ENCODE measurements around the gene MSRB2.
A peak's percentile ranks its signal among the peaks of the same experiment; 100 is the strongest.
"Not testable (repeated sequence)": the region's sequence is repeated elsewhere in the genome, so short reads cannot be mapped to it uniquely, and the experiment has no call there.

Gene MSRB2

DNA sequence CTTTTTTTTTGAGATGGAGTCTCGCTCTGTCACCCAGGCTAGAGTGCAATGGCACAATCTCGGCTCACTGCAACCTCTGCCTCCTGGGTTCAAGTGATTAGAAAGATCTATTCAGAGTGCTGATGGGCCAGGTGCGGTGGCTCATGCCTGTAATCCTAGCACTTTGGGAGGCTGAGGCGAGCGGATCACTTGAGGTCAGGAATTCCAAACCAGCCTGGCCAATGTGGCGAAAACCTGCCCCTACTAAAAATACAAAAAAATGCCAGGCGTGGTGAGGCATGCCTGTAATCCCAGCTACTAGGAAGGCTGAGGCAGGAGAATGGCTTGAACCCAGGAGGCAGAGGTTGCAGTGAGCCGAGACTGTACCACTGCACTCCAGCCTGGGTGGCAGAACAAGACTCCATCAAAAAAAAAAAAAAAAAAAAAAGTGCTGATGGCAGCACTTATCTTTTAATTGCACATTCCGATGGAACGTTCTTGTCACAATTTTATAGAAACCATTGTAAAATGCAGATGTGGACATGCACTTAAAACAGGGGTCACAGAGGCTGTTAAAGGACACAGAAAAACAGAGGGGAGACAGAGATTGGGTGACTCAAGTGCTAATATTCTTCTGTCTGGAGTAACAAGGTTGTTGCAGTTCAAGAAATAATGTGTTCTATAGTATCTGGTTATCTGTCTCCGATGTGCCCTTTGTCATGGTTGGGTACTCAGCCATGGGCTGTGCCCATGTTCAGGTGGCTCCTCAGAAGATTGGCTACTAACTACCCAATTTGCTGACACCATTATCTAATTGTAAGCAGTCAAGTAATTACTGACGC is 25.1 kb upstream of the MSRB2 start:
- not testable (repeated sequence) for DNase-seq

DNA sequence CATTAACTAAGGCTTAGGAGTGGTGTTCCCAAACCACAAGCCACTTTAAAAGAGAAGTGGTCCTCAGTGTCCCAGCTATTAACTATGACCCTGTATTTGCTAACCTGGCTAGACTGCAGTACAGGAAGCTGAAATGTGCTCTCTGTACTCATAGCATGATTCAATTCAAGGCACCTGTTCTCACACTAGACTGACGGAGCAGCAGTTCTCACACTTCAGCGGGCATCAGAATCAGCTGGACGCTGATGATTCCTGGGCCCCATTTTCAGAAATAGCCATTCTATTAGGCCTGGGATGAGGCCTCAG is 24.5 kb upstream of the MSRB2 start:
- peak; percentile 35 to 83 (median 83) for DNase-seq

DNA sequence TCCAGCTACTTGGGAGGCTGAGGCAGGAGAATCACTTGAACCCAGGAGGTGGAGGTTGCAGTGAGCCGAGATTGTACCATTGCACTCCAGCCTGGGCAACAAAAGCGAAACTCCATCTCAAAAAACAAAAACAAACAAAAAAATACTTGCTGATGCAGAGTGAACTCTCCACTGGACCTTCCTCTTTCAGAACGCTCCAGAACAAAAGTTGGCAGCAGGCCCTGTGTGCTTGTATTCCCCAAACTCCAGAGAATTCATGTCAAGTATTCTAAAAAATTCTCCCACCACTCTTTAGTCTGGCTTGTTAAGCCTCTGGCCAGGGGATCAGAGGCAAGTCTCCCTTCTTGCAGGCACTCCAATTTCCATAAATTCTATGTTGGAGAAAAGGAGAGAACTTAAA is 22.8 kb upstream of the MSRB2 start:
- not testable (repeated sequence) for DNase-seq

DNA sequence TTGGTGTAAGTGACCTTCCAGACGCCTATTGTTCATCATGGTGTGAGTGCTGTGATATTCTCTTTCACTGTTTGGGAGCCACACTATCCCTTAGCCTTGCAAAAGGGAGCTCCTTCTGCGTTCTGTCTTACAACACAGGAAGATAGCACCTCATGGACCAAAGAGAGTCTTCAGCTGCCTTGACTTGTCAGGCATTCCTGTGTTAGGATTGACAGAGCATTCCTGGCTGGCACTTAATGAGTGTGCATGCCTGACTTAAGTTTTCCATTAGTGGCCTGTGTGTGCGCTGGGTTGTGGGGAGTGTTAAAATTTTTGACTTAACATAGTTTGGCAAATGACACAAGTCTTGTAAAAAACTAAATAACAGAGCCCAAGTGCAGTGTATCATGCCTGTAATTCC is 21.9 kb upstream of the MSRB2 start:
- DNase-seq, result no peak

DNA sequence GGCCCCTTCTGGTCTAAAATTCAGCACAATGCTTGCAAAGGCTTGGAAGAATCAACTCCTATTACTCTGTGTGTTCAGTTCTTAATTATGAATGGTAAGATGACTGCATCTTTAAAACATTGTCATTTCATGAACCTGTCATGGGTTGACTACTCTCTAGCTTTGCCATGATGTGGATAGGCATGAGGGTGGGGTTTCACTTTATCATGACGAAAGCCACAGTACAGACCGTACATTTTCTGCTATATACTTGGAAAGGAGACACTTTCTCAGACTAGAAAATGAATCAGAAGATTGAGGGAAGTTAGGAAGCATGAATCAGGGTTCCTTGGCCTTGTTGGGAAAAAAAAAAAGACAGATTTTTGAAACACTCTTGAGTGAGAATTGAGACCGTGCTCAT is 19.7 kb upstream of the MSRB2 start:
- no peak for DNase-seq

DNA sequence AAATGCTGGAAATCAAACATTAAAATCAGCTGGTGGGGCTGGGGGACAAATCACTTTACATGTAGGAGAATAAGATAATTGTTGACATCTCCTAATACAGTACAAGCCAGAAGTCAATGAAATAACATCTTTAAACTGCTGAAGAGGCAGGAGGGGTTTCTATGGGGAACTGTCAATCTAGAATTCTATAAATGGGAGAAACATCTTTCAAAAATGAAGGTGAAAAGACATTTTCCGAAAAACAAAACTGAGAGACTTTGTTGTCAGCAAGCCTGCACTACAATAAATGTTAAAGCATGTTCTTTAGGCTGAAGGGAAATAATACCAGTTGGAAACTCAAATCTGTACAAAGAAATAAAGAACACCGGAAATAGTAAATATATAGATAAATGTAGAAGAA is 17.3 kb upstream of the MSRB2 start:
- no peak for DNase-seq

DNA sequence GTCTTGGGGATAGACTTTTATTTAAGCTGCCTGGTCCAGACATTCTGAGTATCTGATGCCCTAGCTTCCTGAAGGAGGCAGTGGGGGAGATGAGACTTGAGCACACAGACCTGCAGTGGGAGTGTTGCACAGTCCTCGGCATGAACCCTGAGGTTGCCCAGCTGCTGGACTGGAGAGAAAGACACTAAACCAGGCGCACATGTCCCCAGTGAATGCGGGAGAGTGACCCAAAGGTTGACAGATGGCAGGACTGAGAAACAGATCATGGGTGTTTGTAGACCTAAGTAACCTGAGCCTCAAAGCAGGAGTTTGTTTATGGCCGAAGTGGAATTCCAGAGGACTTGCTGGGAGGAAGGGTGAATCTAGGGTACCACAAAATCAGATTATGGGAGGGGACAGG is 15.7 kb upstream of the MSRB2 start:
- no peak for DNase-seq

DNA sequence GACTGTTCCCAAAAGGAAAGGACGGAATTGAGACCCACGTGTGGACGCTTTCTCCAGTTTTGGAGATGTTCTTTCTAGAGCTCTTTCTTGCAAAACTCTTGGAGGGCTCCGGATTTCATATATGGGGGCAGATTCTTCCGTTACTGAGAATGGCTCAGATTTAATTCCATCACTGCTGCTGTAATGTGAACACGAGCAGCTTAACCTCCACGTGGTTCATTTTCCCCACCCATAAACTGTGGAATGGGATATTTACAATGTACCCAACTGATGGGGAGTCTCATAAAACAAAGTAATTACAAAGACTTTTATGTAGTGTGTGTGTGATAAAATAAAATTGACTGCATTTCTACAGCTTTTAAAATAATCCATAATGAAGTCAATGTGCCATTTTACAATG is 15.1 kb upstream of the MSRB2 start:
- no peak for DNase-seq

DNA sequence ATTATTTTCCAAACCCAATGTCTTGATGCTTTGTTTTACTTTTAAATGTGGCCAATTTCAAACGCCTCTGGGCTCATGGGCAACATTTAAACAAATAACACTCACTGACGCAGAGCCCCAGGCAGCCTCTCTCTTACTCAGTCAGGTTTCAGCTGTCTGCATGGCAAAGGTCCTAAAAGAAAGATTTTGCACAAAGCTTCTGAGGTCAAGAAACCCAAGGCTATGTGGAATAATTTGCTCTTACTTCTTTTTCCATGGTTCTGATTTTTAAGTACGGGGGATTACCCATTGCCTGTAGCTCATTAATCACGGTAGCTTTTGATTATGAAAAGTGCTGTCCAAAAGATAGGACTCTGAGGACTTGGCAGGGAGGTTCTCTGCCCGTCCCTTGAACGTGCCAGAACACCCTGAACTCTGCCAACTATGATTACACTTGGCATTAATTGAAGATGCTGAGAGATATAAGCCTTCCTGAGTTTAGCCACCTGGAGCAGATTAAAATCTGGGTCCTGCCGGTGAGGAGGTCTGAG is 14.1 kb upstream of the MSRB2 start:
- DNase-seq, result peak in 1 of 3 experiments; percentile 3

DNA sequence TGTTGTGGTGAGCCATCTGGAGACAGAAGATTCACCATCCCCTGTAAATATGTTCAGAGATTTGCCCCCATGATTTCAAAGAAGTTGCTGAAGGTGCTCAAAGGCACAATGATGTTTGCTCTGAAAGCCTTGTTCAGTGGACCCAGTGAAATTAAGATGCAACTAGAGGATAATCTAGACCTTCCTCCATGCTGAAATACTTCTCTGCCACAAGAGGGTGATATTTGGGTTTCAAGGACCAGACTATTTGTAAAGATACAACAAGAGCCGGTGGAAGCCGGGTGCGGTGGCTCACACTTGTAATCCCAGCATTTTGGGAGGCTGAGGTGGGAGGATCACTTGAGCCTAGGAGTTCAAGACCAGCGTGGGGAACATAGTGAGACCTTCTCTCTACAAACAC is 13.5 kb upstream of the MSRB2 start:
- DNase-seq, result no peak

DNA sequence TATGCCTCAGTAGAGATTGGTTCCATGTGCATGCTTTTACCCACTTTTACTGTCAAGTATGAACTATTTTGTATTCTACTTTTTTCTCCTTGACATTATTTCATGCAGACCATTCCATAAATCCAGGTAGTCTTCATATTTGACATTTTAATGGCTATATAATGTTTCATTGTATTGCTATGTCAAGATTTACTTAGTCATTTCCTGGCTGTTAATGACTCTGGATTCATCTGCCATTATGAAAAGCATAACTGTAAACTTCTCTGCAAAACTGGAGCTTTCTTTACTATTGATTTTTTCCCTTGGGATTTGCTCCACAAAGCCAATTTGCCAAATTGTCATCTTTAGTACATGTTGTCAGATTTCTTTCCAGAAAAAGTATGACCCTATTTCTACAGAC is 6.8 kb upstream of the MSRB2 start:
- DNase-seq, result peak in 1 of 3 experiments; percentile 32

DNA sequence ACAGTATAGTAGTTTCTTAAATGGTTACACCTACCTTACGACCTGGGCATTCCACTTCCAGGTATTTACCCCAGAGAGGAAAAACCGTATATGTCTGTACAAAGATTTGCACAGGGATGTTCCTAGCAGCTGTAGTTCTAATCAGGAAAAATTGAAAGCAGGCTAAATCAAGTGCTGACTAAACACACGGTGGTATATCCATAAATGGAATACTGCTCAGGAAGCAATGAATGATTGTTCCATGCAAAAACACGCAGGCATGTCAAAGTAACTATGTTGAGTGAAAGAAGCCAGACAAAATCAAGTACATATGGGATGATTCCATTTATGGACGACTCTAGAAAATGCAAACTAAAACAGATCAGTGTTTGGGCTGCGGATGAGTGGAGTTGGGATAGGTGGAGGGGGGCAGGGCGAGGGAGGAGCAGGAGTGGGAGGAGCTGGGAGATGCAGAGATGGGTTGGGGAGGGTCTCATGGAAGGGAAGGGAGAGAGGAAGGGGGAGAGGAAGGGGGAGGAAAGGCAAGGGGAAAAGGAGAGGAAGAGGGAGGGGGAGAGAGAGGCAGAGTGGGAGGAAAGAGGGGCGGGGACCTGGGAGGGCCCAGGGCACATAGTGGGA is 484 bp upstream of the MSRB2 start:
- DNase-seq, result no peak

DNA sequence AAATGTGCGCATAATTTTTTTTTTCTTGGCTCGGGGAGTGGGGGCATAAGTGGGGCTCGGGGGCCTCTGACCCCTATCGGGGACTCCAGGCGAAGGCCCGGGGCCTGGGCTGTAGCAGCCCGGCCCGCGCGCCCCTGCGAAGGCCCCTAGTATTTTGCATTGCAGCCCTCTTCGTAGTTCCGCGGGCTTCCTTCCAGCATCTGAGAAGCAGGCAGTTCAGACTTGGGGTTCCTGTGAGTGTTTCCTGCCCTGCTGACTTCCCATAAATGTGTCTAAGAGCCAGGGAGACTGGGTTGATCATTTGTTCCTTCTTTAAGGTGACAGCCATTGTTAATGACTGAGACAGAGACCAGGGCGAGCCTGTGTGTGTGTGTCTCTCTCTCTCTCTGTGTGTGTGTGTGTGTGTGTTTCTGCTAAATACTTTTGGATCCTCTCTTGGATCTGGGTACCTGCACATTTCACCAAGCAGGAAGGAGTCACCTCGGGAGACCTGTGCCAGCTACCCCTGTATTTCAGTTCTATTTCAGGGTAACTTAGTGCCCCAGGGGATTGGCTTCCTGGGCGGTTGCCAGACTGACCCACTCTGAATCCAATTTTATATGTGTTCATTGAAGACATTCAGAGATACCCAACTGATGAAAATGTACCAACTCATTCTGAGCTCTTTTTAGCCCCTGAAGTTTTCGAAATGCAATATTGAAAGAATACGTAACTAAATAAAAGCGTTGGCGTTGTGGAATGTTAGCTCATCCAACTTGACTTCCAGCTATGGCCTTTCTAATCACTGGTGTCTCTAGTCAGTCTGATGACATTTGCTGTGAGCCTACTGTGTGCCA is 805 bp downstream of the MSRB2 start:
- peak in 2 of 3 experiments; percentile 24 to 45 for DNase-seq

DNA sequence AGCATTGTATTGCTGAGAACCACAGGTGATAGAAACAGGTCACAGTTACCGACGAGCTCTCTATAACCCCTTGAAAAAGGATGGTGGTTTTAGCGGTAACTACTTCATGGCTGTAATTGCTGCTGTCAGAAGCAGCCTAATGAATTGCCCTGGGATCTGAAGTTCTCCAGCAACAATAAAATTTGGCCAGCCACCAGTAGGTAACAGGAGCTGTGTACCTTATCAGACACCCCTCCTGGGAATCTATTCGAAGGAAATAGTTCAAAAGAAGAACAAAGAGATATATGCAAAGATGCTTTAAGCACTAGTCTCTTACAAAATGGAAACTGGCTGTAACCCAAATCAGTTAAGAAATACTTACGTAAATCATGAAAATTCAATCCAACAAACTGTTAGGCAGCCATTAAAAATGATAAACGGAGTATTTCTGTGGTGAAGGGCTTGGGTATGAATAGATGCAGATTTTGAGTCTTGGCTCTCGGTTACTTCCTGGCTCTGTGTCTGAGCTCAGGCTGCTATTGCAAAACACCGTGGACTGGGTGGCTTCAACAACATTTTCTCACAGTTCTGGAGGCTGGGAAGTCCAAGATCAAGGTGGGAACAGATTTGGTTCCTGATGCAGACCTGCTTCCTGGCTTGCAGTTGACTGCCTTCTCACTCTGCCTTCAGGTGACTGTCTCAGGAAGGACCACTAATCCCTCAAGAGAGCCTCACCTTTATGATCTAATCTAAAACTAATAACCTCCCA is 1.6 kb downstream of the MSRB2 start:
- DNase-seq, result peak in 2 of 3 experiments; percentile 22 to 57

DNA sequence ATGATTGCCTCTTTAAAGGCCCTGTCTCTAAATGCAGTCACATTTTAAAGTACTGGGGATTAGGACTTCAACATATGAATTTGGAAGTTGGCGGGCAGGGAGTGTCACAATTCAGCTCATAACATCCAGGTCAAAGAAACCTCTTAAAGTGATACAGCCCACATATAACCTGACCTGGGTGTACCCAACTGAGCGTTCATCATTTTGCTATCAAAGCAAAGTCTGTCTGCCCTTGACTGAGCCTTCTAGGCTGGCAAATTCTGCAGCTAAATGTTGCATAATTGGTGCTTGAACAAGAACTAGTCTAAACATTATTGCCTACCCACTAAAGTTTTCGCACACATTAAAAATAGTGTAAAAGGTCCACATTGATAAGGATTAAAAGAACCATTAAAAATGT is 3.7 kb downstream of the MSRB2 start:
- DNase-seq, result no peak

DNA sequence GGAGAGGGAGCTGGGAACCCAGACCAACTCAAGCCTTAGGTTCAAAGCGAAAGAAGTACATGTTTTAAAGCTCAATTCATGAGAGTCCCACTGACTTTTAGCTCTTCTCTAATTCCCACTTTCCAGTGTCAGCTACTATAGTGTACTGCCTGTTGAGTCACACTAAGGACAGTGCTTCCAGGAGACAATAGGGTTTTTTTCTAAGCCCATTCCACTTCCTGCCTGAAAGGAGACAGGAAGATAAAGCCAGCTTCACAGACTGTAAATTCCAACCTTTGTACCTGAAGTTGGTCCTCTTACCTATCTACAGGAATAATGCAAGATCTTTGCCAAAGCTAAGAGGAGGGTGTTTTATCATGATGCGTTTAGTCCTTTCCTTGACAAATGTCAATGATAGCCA is 4.4 kb downstream of the MSRB2 start:
- DNase-seq, result no peak

DNA sequence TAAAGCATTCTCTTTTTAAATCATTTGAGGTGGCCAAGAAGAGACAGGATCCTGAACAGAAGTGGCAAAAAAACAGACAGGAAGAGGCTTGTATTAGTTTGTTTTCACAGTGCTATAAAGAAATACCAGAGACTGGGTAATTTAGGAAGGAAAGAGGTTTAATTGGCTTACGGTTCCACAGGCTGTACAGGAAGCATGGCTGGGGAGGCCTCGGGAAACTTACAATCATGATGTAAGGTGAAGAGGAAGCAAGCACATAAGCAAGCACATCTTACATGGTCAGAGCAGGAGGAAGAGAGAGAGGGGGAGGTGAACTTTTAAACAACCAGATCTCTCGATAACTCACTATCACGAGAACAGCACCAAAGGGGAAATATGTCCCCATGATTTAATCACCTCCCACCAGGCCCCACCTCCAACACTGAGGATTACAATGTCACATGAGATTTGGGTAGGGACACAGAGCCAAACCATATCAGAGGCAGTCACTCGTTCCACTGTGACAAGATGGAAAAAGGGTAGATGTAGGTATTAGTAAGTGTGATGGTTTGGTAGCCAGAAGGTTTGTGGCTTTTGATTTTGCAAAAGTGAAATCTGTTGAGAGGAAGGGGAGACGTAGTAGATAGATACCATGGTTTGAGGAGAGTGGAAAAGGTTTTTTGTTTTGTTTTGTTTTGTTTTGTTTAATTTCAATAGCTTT is 5.1 kb downstream of the MSRB2 start:
- no peak for DNase-seq

DNA sequence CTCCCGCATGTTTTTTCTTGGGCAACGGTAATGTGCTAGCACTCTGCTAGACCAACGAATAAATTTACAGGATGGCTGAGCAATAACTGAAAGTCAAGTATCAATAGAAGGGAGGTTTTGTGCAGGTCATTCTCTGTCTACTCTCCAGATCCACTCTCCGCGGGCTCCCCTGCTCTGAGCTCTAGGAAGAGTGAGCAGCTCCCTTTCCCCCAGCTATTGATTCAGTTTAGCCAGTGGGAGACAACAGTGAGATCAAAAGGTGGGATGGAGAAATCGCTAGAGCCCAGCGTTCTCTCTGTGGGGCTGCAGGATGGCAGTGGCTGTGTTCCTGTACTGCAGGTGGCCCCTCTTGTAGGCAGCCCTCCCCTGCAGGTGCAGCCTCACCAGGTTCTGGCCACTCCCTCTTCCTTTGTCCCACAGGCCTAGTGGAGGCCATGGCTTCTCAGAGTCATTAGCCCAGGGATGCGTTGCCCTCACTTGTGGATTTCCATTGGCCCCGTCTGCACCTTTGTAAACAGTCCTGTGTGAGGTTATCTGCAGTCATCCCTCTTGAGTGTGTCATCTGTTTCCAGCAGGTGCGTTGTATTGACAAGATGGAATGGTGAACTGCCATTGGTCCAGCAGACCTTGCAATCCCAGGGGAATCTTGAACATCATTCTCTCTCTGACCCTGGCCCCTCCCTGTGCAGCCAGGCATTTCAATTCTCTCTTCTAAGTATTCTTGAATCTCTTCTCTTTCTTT is 11.1 kb downstream of the MSRB2 start:
- DNase-seq, result peak; percentile 23 to 88 (median 55)

DNA sequence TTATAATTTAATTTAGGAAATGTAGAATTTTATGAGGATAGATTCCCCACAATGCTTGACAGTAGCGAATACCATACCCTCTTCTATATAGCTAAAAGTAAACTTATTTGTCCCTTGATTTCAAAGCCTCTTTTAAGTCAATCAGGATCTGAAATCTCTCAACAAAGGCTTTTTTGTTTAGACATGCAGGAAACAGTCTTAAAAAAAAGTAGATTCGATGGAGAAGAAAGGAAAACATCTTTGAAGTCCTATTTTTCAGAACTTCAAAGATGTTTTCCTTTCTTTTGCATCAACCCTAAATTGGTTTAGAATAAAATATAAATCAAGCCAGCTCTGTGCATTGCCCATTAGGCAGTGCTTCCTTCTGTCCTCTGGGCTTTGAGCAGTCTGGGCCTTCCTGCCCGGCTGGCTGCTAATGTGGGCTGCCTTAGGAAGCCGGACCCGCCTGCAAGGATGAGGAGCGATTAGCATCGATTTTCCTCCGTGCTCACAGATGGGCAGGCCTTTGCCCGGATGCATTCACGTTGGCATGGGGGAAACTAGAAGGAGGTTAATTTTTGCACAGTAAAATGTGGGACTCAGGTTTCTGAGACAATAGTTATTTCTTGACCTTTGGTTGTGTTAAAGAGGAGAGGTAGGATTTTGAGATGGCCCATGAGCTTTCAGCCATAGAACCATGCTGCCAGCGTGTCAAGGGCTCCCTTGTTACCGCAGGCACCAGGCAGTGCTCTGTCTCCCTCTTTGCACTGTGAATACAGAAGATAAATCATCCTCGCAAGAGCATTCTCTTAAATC is 15.5 kb downstream of the MSRB2 start:
- peak in 1 of 3 experiments; percentile 37 for DNase-seq

DNA sequence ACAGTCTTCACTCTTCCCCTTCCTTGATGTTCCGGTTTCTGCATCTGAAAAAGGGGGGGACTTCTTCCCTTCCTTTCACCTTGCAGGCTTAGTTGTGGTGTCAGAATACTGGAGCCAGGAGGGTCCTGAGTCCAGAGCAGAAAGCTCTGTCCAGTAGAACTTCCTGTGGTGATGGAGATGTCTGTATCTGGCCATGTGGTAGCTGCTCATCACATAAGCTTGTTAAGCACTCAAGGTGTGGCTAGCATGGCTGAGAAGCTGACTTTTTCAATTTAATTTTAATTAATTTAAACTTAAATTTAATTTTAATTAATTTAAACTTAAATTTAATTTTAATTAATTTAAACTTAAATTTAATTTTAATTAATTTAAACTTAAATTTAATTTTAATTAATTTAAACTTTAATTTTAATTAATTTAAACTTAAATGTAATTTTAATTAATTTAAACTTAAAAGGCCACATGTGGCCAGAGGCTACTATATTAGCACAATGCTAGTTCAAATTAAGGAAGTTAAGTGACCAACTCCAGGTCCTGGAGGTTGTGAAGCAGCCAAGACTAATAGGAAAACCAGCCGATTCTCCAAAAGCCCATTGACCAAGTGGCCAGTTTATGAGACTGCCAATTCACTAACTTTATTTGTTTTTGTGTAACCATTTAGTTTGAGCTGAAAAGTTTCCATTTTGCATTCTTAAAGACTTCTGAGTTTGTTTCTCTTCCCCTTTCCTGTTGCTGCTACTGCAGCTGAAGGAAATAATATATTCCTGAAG is 16.3 kb downstream of the MSRB2 start:
- no peak for DNase-seq
